HCT116 (cell line): ENCODE results near the gene GRIN2C. TPM values are rescaled to one million over a fixed set of nuclear protein-coding genes. Genes with fewer than 3 reads are reported as not detected.

Experiments
- ATAC-seq: fragments of 200-7000 bp; cut with Tn5 transposase; 2 replicates; pipeline ENCODE4 v1.9.1; 2020; ENCODE audit warnings: mild to moderate bottlenecking, moderate library complexity
- BruUV-seq: library from RNA; stranded (reverse); fragments of 400-500 nt; replicated peaks from 2 replicates; lab custom pipeline; 2021; lab: Mats Ljungman, UMichigan
- CTCF ChIA-PET: fragments of 300-600 bp; sonication (Branson Sonifier 250); formaldehyde crosslinking; loops from one replicate; lab custom pipeline; 2021; ENCODE audit warnings: antibody characterized with exemption; lab: Charles Lee
- POLR2A ChIA-PET: fragments of 300-600, 350-600 bp; sonication (Branson Sonifier 250); formaldehyde crosslinking; loops from one replicate; lab custom pipeline; 2021; ENCODE audit warnings: antibody characterized with exemption; lab: Charles Lee
- RAD21 ChIA-PET, 2 experiments: fragments of 300-600 bp; sonication (Branson Sonifier 250); formaldehyde crosslinking; loops; one replicate each; lab custom pipeline; 2023; ENCODE audit warnings: low total read pairs in 2 of 2; ENCODE audit not compliant: uncharacterized antibody in 2 of 2, unreplicated experiment in 2 of 2, low non-redundant PET in 1 of 2; lab: Charles Lee
- DNase-seq: peaks from one replicate; pipeline ENCODE4 v3.0.0-alpha.2; 2010; ENCODE audit warnings: low read depth, low spot score
- H2AFZ ChIP-seq: fragments of 200-600 bp; shearing (Covaris generic), sonication (generic); 2 replicates; pipeline ENCODE4 v1.6.1; 2017; ENCODE audit warnings: low read depth, mixed run types, mixed read lengths, antibody characterized with exemption, low read length; ENCODE audit not compliant: poor library complexity, severe bottlenecking
- H3K27ac ChIP-seq: 2 replicates; pipeline ENCODE4 v1.5.1; 2012; ENCODE audit warnings: low read depth, low read length
- H3K27me3 ChIP-seq: fragments of 200-600 bp; sonication (generic); 2 replicates; pipeline ENCODE4 v1.6.1; 2016; ENCODE audit warnings: mixed run types, low read length, mixed read lengths; ENCODE audit not compliant: insufficient read depth
- H3K36me3 ChIP-seq, 2 experiments: fragments of 200-500 bp in 1 of 2; fragments of 200-600 bp in 1 of 2; sonication (Bioruptor generic) in 1 of 2; sonication (generic) in 1 of 2; 2 replicates each; pipeline versions ENCODE4 v1.5.1 to v1.6.1; 2014 to 2016; ENCODE audit warnings: low read length in 2 of 2, inconsistent platforms in 1 of 2, mixed read lengths in 1 of 2, mixed run types in 1 of 2; ENCODE audit not compliant: insufficient read depth in 2 of 2, control insufficient read depth in 1 of 2
- H3K4me1 ChIP-seq, 2 experiments: fragments of 200-600 bp in 1 of 2; sonication (generic) in 1 of 2; 2 replicates each; pipeline versions ENCODE4 v1.5.1 to v1.6.1; 2012 to 2017; ENCODE audit warnings: low read length in 2 of 2, inconsistent platforms in 1 of 2, mild to moderate bottlenecking in 1 of 2, mixed read lengths in 1 of 2, mixed run types in 1 of 2, moderate library complexity in 1 of 2; ENCODE audit not compliant: insufficient read depth in 2 of 2, control insufficient read depth in 1 of 2
- H3K4me2 ChIP-seq: fragments of 200-600 bp; sonication (generic); 2 replicates; pipeline ENCODE4 v1.6.1; 2017; ENCODE audit warnings: mixed run types, low read length, mixed read lengths
- H3K4me3 ChIP-seq, 2 experiments: fragments of 200-600 bp in 1 of 2; sonication (generic) in 1 of 2; replicated peaks in 1 of 2; 2 replicates each; pipeline ENCODE4 v1.5.1; 2011 to 2016; ENCODE audit warnings: low read length in 2 of 2, control low read depth in 1 of 2, low read depth in 1 of 2, mild to moderate bottlenecking in 1 of 2, mixed read lengths in 1 of 2, mixed run types in 1 of 2
- H3K79me2 ChIP-seq: fragments of 200-600 bp; sonication (generic); 2 replicates; pipeline ENCODE4 v1.6.1; 2017; ENCODE audit warnings: mild to moderate bottlenecking, mixed run types, low read length, moderate library complexity, mixed read lengths; ENCODE audit not compliant: insufficient read depth
- H3K9ac ChIP-seq: fragments of 200-600 bp; sonication (generic); 2 replicates; pipeline ENCODE4 v1.6.1; 2016; ENCODE audit warnings: low read length, mixed read lengths
- H3K9me2 ChIP-seq: fragments of 200-600 bp; sonication (generic), shearing (Covaris generic); 2 replicates; pipeline ENCODE4 v1.6.1; 2017; ENCODE audit warnings: mixed run types, mild to moderate bottlenecking, moderate library complexity; ENCODE audit not compliant: insufficient read depth
- H3K9me3 ChIP-seq, 2 experiments: fragments of 200-500 bp in 1 of 2; fragments of 200-600 bp in 1 of 2; sonication (Bioruptor generic) in 1 of 2; sonication (generic) in 1 of 2; 2 replicates each; pipeline ENCODE4 v1.6.1; 2014 to 2017; ENCODE audit warnings: low read length in 2 of 2, mixed read lengths in 2 of 2, inconsistent platforms in 1 of 2, low read depth in 1 of 2, mild to moderate bottlenecking in 1 of 2, mixed run types in 1 of 2, moderate library complexity in 1 of 2; ENCODE audit not compliant: control insufficient read depth in 1 of 2, insufficient read depth in 1 of 2
- H4K20me1 ChIP-seq: fragments of 200-600 bp; sonication (generic), shearing (Covaris generic); 2 replicates; pipeline ENCODE4 v1.6.1; 2017; ENCODE audit warnings: mixed run types, mild to moderate bottlenecking, moderate library complexity; ENCODE audit not compliant: insufficient read depth
- SIN3A ChIP-seq: IDR thresholded peaks from 2 replicates; pipeline ENCODE4 v1.6.1; 2012; ENCODE audit warnings: low read depth
- SRF ChIP-seq: IDR thresholded peaks from 2 replicates; pipeline ENCODE4 v1.6.1; 2012; ENCODE audit warnings: low read depth
- TCF7L2 ChIP-seq: IDR thresholded peaks from 2 replicates; pipeline ENCODE4 v1.7.0; 2011; ENCODE audit warnings: borderline replicate concordance, inconsistent platforms; ENCODE audit not compliant: insufficient read depth, insufficient read length; ENCODE audit errors: extremely low read depth
- ZNF274 ChIP-seq: fragments of 200-500 bp; sonication (Bioruptor generic); IDR thresholded peaks from 2 replicates; pipeline ENCODE4 v1.6.1; 2014; ENCODE audit warnings: mild to moderate bottlenecking, low read depth, low read length, inconsistent platforms
- intact Hi-C: fragments of 100-400 bp; cut with micrococcal nuclease; formaldehyde crosslinking; loops from 2 replicates; pipeline ENCODE4 v1.10.0; 2022
- total RNA-seq: library from RNA; stranded (reverse); gene quantifications from one replicate; pipeline ENCODE4 v1.2.1, GENCODE V29; 2021; ENCODE audit not compliant: unreplicated experiment
- TF ChIP-seq, protein P1 (sequence below): IDR thresholded peaks from 2 replicates; pipeline ENCODE4 v1.6.1; 2011; ENCODE audit warnings: mild to moderate bottlenecking, low read length, moderate library complexity; ENCODE audit not compliant: insufficient replicate concordance; ENCODE audit errors: extremely low read depth

Gene GRIN2C
- total RNA-seq, 1 experiment from 2014 or later, result 2.2 TPM

DNA sequence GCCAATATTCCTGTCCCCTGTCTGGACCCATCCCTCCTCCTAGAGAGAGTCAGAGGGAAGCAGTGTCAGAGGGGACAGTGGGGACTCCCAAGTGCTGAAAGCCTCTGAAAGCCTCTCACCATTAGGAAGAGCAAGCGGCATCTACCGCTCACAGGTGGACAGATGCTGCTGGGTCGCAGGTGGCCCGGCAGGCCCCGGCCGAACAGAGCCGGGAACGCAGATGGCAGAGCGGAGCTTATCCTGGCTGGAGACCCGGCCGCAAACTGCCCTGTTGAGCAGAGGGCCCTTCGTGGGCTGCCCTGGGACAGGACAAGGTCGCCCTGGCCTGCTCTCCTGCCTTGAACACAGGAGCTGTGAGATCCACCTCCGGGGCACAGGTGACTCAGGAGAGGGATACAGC is 60.6 kb downstream of the GRIN2C start:
- no peak for ATAC-seq
- Histone ChIP-seq H3K4me1 (peaks cover 0 to 10% of the 10 kb centered on the region in 2 experiments; a peak in 1 of 4 replicates), H3K4me2 (no peak overlapping the region), H2AFZ (no peak overlapping the region), H3K27ac (no peak overlapping the region), H4K20me1 (no peaks in the 10 kb centered on the region), H3K27me3 (no peaks in the 10 kb centered on the region), H3K79me2 (no peaks in the 10 kb centered on the region), H3K9ac (no peak overlapping the region), H3K9me3 (no peaks in the 10 kb centered on the region), H3K36me3 (peaks cover 4 to 8% of the 10 kb centered on the region in 2 experiments; a peak in 2 of 4 replicates), H3K9me2 (no peaks in the 10 kb centered on the region), H3K4me3 (no peak overlapping the region)
- CTCF ChIA-PET, result no interaction called here
- POLR2A ChIA-PET, result no interaction called here
- intact Hi-C loops, result no loop called here
- TF ChIP-seq TCF7L2 (no peak), SIN3A (no peak)
- no peak for DNase-seq
- BruUV-seq, result no TSS peak
- RAD21 ChIA-PET, result no interaction called here

DNA sequence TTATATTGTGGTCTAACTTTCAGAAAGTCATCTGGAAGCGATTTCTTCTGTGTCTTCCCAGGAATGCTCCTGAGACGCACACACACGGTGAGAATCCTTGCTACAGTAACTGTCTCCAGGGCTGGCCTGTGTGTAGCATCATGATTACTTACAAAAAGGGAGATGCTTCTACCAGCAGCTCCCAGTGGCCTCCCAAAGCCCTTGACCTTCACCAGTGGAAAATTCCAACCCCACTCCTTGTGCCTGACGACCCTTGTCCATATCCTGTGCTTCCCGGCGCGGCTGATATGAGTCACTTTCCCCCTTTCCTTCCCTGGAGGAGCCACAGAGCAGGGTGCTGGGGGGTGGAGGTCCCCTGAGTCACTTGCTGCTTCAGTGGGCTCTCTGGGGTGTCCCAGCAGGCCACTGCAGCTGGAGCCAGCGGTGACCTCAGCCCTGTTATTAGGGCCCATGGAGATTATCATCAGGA is 61.4 kb downstream of the GRIN2C start:
- POLR2A ChIA-PET, result no interaction called here
- H3K4me1 ChIP-seq, result peaks cover 0 to 10% of the 10 kb centered on the region in 2 experiments; a peak in 1 of 4 replicates
- intact Hi-C loops, result no loop called here
- no peaks in the 10 kb centered on the region for H3K79me2 ChIP-seq
- TF ChIP-seq SRF (no peak), ZNF274 (no peak), TCF7L2 (no peak)
- TF ChIP-seq, protein P1, sequence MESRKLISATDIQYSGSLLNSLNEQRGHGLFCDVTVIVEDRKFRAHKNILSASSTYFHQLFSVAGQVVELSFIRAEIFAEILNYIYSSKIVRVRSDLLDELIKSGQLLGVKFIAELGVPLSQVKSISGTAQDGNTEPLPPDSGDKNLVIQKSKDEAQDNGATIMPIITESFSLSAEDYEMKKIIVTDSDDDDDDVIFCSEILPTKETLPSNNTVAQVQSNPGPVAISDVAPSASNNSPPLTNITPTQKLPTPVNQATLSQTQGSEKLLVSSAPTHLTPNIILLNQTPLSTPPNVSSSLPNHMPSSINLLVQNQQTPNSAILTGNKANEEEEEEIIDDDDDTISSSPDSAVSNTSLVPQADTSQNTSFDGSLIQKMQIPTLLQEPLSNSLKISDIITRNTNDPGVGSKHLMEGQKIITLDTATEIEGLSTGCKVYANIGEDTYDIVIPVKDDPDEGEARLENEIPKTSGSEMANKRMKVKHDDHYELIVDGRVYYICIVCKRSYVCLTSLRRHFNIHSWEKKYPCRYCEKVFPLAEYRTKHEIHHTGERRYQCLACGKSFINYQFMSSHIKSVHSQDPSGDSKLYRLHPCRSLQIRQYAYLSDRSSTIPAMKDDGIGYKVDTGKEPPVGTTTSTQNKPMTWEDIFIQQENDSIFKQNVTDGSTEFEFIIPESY, result no peak
- no peaks in the 10 kb centered on the region for H3K9me2 ChIP-seq
- BruUV-seq, result no TSS peak
- RAD21 ChIA-PET, result no interaction called here
- CTCF ChIA-PET, result no interaction called here
- no peak overlapping the region for H2AFZ ChIP-seq
- H3K4me2 ChIP-seq, result no peak overlapping the region
- DNase-seq (no peak), ATAC-seq (no peak)
- H3K4me3 ChIP-seq, result no peak overlapping the region
- no peaks in the 10 kb centered on the region for H3K27me3 ChIP-seq
- H3K27ac ChIP-seq, result no peak overlapping the region
- H3K9ac ChIP-seq, result no peak overlapping the region
- no peaks in the 10 kb centered on the region for H3K9me3 ChIP-seq
- H4K20me1 ChIP-seq, result no peaks in the 10 kb centered on the region
- peaks cover 4 to 8% of the 10 kb centered on the region in 2 experiments; a peak in 2 of 4 replicates for H3K36me3 ChIP-seq
